RWPE1 (cell line): ENCODE measurements around the gene ONECUT3.

Experiments
- CTCF ChIA-PET: fragments of 350-600 bp; sonication (Branson Sonifier 250); formaldehyde crosslinking; extraction: SDS; loops from one replicate; lab custom pipeline; 2021; lab: Yijun Ruan, JAX
- POLR2A ChIA-PET: fragments of 400-600 bp; formaldehyde crosslinking; extraction: SDS; loops from one replicate; lab custom pipeline; 2020; ENCODE audit warnings: antibody characterized with exemption; ENCODE audit not compliant: low non-redundant PET; lab: Yijun Ruan, JAX
- DNase-seq: peaks from one replicate; pipeline ENCODE4 v3.0.0; 2012; ENCODE audit warnings: low spot score
- H3K27ac ChIP-seq: fragments of 450-650 bp; 2 replicates; pipeline ENCODE4 v1.5.1; 2017
- TF ChIP-seq, protein P1 (sequence below): fragments of 450-650 bp; conservative IDR thresholded peaks from 2 replicates; pipeline ENCODE4 v1.5.1; 2017; ENCODE audit warnings: low read depth, mild to moderate bottlenecking

Gene ONECUT3

GRCh38 chr19:1807695-1808394 is 54.5 kb downstream of the ONECUT3 start:
- no peak overlapping the region for H3K27ac ChIP-seq
- POLR2A ChIA-PET, result no interaction called here
- CTCF ChIA-PET, result interaction anchor here (0.9 kb wide), 1 partner anchor 19 kb away, joined by 3 read pairs; no protein-coding TSS in a partner anchor
- TF ChIP-seq, protein P1, sequence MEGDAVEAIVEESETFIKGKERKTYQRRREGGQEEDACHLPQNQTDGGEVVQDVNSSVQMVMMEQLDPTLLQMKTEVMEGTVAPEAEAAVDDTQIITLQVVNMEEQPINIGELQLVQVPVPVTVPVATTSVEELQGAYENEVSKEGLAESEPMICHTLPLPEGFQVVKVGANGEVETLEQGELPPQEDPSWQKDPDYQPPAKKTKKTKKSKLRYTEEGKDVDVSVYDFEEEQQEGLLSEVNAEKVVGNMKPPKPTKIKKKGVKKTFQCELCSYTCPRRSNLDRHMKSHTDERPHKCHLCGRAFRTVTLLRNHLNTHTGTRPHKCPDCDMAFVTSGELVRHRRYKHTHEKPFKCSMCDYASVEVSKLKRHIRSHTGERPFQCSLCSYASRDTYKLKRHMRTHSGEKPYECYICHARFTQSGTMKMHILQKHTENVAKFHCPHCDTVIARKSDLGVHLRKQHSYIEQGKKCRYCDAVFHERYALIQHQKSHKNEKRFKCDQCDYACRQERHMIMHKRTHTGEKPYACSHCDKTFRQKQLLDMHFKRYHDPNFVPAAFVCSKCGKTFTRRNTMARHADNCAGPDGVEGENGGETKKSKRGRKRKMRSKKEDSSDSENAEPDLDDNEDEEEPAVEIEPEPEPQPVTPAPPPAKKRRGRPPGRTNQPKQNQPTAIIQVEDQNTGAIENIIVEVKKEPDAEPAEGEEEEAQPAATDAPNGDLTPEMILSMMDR, result no peak
- DNase-seq, result no peak

GRCh38 chr19:1808395-1808731 is 55.1 kb downstream of the ONECUT3 start:
- no peak for DNase-seq
- TF ChIP-seq, protein P1, result no peak
- H3K27ac ChIP-seq, result peak overlapping the region; percentile 93
- CTCF ChIA-PET, result no interaction called here
- POLR2A ChIA-PET, result no interaction called here

DNA sequence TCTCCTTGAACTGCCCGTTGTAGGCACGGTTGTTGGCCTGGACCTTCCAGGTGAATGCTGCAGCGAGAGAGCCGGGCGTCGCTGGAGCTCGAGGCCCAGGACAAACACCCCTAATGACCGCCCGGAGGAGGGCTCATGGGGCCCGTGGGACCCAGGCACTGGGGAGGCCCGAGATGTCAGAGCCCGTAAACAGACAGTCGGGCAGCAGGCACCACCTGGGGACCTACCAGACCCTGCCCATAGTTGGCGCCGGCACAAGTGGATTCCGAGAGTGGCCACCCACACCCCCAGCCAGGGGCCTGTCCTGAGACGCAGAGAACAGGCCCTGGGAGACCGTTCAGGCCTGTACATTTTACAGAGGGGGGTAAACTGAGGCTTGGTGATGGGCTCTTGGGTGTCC is 56.4 kb downstream of the ONECUT3 start:
- H3K27ac ChIP-seq, result peak overlapping the region; percentile 93
- TF ChIP-seq, protein P1, result no peak
- POLR2A ChIA-PET, result no interaction called here
- DNase-seq, result no peak
- CTCF ChIA-PET, result interaction anchor here (0.6 to 1.2 kb wide), 3 partner anchors 16 to 137 kb away, joined by 3 to 4 read pairs (median 3); no protein-coding TSS in a partner anchor

DNA sequence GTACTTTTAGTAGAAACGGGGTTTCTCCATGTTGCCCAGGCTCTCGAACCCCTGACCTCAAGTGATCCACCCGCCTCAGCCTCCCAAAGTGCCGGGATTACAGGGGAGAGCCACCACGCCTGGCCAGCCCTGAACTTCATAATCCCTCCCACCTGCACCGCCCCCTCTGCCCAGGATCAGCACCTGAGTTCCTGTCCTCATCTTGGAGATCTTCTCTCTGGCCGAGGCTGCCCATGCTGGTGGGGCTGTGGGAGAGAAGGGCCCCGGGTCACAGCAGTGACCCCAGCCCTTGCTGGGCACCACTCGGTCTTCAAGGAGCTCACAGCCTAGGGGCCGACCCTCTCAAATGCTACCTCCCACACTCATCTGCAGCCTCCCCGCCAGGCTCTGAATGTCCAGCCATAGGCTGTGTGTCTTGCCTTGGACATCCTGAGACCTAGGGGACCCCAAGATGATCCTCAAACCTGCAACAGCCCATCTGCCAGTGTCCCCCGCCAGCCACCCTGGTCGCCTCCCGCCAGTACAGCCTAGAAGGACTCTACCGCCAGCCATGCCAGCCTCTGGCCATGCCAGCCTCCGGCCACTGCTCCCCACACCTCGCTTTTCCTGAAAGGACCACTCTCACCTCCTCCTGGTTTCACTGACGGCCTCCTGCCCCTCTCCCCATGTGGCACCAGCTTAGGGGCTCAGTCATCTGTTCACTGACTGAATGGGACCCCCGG is 57.3 kb downstream of the ONECUT3 start:
- DNase-seq, result no peak
- POLR2A ChIA-PET, result interaction anchor here (0.5 kb wide), 1 partner anchor 112 kb away, joined by 11 read pairs; no protein-coding TSS in a partner anchor
- TF ChIP-seq, protein P1, result no peak
- peak overlapping the region; percentile 93 for H3K27ac ChIP-seq
- CTCF ChIA-PET, result interaction anchor here (0.7 to 1.2 kb wide), 3 partner anchors 16 to 264 kb away, joined by 3 to 5 read pairs (median 3); no protein-coding TSS in a partner anchor

DNA sequence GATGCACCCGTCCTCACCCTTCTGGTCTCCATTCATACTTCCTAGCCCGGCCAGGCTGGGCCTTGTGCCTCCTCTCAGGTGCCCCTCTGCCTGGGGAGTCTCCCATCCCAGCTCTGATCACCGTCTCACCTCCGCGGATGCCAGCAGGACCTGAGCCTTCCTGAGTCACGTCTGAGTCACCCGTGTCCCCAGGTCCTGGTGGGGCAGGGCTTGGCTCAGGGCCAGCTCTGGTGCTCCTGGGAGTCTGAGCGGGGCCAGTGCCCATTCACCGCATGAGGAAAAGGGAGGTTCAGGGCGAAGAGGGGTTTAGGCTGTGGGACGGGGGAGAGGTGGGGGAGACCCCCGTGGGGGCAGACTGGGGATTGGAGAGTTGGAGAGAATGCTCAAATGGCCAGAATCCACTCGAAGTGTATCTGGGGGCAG is 58.2 kb downstream of the ONECUT3 start:
- TF ChIP-seq, protein P1, result no peak
- CTCF ChIA-PET, result interaction anchor here (0.6 to 0.7 kb wide), 4 partner anchors 44 to 265 kb away, joined by 3 to 5 read pairs (median 3); no protein-coding TSS in a partner anchor
- H3K27ac ChIP-seq, result peak overlapping the region; percentile 93
- peak; percentile 91 for DNase-seq
- POLR2A ChIA-PET, result interaction anchor here (0.5 kb wide), 1 partner anchor 113 kb away, joined by 11 read pairs; no protein-coding TSS in a partner anchor

- TF ChIP-seq, protein P1, result peak; percentile 38; the same call in 1 of the 2 replicates
- ChIA-PET CTCF (interaction anchor here (0.7 kb wide), 1 partner anchor 138 kb away, joined by 3 read pairs; no protein-coding TSS in a partner anchor), POLR2A (no interaction called here)
- H3K27ac ChIP-seq, result peak within 1 kb of the TSS; percentile 93
- peak; percentile 98 for DNase-seq
Measured at GRCh38 chr19:1811942-1812425, 58.7 kb downstream of the ONECUT3 start, which contains the start of gene ATP8B3. ATP8B3 (minus strand) TSS chr19:1812276; CDS start chr19:1811736, 540 bp downstream.
